ENCODE data around the gene TRIM40.
"Not testable (repeated sequence)": the region's sequence is repeated elsewhere in the genome, so short reads cannot be mapped to it uniquely, and the experiment has no call there.

TRIM40 gene

DNA sequence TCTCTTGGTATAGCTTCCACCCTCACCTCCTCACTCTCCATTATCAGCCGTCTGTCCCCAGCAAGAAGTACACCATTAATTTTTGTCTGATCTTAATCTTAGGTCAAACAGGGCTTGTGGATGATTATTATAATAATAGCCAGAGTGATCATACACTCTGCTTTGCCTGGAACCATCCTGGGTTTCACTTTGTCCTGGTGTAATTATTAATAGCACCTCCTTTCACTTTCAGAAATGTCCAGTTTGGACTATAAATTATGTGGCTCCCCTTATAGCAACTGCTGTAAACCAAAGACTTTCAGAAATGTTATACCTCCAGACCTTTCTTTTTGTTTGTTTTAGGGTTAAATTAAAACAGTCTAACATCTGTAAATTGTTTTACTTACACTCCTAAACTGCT lies 22.1 kb upstream of the TRIM40 start:
- DNase-seq = no peak

DNA sequence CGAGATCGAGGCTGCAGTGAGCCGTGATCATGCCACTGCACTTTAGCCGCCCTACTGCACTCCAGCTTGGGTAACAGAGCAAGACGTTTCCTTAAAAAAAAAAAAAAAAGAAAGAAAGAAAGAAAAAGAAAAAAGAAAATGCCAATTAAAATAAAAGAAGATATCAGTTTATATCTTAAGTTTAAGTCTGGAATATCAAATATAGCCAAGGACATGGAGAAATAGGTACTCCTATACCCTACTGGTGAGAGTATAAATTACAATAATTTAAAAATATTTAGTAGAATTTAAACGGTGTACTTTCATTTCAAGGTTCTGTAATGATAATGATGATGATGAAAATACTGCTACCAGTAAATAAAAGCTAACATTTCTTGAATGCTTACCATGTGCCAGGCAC lies 19.2 kb upstream of the TRIM40 start:
- DNase-seq = no peak

DNA sequence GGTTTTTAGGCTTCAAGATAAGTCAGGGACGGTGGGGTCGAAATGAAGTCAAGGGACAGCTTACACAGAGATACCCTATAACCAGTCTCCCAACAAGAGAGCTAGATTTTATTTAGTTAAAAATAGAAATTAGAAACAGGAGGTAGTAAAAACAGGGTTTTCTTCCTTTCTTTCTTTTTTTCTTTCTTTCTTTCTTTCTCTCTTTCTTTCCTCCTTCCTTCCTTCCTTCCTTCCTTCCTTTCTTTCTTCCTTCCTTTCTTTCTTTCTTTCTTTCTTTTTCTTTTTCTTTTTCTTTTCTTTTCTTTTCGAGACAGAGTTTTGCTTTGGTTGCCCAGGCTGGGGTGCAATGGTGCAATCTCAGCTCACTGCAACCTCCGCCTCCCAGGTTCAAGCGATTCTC lies 17.2 kb upstream of the TRIM40 start:
- DNase-seq = not testable (repeated sequence)

DNA sequence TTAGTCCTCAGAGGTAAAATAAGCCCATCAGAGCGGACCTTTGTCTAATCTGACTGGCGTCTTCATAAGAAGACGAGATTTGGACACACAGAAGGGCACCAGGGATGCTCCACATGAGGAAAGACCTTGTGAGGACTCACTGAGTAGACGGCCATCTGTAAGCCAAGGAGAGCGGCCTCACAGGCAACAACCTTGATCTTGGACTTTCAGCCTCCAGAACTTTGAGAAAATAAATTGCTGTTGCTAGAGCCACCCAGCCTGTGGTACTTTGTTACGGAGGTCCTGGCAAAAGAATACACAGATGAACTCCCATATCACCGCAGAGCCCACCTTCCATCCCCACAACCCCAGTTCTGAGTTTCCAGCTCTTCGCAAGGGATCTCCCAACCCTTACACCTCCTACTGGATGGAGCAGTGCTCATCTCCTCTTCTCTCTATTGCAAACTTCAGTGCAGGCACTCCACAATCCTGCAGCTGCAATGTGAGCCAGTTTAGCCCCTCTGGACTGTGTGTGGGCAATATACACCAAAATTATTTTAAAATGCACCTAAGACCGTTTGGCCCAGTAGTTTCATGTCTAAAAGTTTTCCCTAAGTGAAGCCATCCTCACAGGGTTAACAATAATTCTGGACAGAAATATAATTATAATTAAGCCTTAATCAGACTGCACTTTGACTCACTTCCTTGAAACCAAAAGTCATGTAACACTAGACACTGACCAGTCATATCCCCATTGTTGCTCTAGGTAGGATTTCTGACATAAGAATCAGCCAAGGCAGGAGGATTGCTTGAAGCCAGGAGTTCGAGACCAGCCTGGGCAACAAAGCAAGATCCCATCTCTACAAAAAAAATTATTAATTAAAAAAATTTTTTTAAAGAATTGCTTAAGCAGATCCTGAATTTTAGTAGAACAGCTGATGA lies 14.2 kb upstream of the TRIM40 start:
- DNase-seq = no peak

DNA sequence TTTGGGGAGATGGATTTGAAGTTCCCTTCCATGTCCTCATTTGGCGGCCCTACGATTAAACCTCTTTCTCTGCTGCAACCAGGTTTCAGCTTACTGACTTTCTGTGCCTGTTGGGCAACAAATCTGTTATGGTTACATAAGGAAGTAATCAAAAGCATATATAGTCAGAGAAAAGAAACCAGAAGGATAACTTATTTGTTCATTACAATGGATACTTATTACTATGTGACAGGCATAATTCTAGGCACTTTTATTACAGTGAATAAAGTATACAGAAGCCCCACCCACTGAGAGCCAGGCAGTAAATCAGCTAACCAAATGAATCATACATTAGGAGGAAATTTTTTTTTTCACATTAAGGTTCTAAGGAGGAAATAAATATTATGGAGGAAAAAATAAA lies 13.4 kb upstream of the TRIM40 start:
- DNase-seq = no peak

DNA sequence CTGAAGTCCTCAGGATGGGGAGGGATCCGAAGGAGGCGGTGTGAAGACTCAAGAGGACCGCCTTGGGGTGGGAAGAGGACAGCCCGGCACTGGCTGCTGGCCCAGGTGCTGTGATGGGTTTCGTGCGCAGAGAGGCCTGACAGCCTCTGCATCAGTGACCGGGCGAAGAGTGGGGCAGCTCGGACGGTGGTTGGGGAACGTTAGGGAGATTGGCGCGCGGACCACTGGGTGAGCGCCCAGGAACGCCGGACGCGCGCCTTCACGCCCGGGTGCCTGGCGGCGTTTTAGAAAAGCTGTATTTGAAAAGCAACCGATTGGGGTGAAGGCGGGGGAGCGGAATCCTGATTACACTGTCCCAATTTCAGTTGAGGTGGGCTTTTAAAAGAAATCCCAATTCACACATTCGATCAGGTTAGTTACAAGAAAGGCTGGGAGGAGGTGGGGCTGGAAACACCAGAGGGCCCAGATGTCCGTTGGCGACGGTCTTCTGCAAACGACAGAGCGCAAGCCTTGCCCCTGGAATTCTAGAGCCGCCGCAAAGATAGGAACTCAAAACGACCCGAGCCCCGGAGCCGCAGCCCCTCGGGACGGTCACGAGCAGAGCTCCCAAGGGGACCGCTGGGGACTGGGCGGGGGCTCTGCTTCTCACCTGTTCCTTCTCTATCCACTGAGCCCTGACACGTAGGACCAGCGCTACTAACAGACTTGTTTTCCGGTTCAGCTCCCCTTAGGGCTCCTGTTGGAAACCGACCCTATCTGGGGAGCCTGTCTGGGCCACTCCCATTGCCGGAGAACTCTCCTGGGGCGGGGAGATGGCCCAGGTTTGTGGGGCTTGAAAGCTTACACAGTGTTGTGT lies 8.5 kb upstream of the TRIM40 start:
- no peak for DNase-seq

DNA sequence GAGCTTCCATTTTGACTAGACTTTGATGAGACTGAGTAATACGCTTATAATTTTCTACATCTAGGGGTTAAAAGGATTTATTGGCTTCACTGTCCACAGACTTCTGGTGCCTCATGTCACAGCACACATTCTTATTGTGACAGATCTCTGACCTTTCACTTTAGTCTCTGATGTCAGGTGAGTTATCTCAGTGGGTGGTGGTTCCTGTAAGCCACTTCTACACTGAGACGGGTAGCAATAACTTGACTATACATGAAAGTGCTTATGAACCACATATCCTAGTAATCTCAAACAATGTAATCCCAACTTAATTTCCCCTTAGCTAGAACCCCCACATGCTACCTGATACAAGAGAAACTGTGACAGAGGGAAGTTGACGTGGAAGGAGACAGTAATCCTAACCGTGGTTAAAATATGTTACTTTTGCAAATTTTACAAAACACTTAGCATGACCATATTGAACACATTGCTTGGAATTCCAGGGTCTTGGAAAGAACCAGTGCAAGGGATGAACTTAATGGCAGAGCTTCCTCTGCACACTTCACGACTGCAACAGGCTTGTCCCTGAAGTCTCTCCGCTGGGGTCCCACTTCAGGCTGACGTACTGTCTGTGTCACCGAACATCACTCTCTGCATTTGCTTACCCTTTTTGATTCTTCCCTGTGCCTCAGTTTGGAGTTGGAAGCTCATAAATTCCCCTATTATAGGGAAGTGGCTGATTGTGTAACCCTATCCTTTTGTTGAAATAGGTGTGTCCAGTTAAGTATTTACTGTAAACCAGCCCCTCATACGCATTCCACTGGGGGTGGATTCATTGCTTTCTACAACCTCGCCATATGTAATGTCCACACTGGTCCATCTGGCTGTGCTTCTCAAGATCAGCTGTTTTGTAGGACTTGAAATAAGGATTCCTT lies 6.4 kb upstream of the TRIM40 start:
- no peak for DNase-seq

DNA sequence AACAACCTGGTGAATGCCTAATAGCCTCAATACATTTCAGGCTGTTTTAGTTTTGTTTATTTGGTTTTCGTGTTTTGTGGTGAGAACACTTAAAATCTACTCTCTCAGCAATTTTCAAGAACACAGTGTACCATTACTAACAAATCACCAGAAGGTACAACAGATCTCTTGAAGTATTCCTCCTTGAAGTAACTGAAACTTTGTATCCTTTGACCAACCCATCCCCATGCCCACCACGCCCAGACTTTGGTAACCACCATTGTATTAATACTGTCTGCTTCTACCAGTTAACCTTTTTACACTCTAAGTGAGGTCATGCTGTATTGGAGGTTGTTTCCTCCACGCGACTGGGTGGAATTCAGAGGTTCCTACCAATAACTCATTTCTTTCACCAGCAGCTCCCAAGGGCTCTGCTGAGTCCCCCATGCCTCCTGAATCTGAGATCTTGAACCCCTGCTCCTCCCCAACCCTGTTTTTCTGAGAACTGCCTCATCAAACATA lies 5.7 kb upstream of the TRIM40 start:
- no peak for DNase-seq

DNA sequence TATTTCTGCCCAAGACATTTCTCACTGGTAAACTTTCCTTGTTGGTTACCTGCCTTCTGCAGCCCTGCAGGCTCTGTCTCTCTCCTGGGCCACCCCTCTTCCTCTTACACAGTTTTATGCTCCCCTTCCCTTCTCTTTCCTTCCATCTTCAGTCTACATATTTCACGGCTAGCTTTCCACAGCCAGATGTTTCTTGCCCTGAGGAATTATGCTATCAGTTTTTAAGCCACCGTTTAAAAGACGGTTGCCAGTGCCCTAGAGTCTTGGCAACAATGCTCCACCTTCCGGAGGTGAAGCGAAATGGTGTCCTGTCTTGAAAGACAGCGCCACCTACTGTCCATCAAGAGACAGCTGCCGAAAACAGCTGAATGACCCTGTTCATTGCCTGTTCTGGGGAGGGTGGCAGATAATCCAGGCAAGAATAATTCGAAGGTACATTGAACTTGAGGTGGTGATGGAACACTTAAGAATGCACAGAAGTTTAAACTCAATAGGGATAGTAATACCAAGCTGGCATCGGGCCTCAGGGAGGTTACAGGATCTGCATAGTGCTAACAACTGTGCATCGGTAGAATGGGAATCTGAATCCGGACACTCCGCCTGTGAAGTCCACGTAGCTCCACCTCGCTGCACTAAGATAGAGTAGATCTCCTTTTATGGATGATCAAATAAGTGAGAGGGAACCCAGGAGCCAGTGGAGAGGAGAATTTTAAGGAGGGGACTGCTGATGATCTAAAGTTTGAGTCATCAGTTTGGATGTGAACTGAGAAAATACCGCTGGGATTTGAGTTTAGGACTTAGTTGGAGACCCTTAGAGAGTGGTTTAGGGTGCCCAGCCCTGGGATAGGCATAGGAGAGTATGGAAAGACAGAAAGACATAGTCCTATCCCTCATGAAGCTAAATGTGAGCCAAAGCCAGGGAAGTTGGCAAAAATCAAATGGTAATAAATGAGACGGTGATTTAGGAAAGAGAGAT lies 4.8 kb upstream of the TRIM40 start:
- peak in 2 of 4 experiments; percentile 26 to 33 for DNase-seq

DNA sequence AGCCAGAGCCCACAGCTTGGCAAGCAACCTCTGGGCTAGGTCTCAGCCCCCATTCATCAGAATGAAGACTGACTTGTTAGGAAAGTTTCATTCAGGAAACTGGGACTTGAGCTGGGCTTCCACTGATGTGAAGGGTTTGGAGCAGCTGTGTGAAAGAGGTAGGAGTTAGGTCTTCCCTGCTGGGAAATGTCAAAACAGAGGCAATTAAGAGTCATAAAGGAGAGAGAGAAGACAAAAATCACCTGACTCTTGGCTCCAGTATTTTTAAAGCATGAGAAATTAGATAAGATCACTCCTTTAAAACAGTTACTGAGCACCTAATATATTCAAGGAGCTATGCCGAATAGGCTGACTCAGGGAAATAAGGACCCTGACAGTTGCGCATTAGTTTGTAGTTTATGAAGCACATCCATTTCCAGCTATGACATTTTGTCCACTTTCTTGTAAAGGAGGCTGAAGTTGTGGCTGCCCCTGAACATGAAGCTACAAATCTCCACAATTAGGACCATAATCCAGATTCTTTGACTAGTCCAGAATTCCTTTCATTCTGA lies 3.9 kb upstream of the TRIM40 start:
- no peak for DNase-seq

DNA sequence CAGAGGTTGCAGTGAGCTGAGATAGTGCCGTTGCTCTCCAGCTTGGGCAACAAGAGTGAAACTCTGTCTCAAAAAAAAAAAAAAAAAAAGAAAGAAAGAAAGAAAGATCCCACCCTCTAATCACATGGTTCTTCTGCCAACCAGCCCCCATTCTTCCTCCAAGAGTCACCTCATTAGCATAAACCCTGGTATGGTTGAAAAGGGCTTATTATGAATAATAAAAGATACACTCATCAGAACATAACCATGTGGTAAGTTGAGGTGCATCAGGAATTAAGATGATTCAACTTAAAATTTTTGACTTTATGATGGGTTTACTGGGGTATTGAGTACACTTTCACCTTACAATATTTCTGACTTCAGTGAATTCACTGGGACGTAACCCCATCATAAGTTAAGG lies 793 bp upstream of the TRIM40 start:
- DNase-seq = no peak

DNA sequence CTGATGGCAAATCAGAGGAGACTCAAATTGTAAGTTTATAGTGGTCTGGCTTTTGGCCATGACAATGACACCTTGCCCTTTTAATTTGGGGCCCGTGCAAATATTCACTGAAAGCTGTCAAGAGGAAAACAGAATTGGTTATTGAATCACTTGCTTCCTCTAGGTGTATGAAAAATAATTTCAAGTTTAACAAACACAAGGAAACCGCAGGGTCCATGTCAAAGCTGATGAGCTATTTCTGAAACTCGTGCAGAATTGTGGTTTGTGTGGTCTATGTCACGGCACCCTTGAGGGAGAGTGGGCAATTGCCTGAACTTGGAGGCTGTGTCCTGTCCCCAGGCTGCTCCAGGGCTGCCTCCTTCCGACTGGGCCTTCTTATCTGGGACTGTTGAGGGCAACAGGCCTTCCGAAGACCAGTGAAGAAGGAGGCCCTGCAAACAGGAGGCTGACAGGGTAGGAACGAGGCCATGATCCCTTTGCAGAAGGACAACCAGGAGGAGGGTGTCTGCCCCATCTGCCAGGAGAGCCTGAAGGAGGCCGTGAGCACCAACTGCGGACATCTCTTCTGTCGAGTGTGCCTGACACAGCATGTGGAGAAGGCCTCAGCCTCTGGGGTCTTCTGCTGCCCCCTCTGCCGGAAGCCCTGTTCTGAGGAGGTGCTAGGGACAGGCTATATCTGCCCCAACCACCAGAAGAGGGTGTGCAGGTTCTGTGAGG lies 788 bp downstream of the TRIM40 start:
- no peak for DNase-seq

DNA sequence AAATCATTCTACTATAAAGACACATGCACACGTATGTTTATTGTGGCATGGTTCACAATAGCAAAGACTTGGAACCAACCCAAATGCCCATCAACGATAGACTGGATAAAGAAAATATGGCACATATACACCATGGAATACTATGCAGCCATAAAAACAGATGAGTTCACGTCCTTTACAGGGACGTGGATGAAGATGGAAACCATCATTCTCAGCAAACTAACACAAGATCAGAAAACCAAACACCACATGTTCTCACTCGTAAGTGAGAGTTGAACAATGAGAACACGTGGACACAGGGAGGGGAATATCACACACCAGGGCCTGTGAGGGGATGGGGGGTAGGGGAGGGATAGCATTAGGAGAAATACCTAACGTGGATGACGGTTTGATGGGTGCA lies 4.3 kb downstream of the TRIM40 start:
- DNase-seq = not testable (repeated sequence)

DNA sequence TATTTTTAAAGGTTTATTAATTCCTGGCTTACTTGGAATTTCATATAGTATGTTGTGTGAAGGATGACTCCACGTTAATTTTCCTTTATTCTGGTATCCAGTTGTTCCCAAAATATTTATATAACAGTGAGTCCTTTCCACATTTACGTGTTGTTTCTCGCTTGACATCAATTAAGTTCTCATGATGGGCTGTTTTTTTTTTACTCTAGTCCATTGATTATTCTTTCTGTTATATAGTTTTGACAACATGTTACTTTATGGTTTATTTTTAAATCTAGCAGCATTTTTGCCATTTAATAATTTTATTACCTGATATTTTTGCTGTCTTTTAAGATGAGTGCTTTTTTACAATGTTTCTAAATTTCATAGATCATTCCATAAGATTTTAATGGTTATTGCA lies 6.7 kb downstream of the TRIM40 start:
- no peak for DNase-seq

DNA sequence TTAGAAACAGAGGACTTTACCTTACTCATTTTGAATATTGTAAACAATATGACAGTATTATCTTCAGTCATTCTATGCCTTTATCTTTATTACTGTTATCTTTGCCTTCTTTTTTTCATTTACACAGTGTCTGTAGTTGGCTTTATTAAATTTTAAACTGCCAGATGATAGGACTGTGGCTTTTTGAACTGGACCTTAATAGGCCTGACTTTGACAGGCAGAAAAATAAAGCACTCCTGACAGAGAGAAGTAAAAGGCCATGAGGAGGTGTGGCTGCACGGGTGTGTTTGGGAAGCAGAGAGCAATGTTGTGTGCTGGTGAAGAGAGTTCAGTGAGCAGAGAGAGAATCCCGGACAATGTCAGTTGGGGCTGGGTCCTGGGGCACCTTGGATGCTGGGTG lies 7.8 kb downstream of the TRIM40 start:
- DNase-seq = no peak

DNA sequence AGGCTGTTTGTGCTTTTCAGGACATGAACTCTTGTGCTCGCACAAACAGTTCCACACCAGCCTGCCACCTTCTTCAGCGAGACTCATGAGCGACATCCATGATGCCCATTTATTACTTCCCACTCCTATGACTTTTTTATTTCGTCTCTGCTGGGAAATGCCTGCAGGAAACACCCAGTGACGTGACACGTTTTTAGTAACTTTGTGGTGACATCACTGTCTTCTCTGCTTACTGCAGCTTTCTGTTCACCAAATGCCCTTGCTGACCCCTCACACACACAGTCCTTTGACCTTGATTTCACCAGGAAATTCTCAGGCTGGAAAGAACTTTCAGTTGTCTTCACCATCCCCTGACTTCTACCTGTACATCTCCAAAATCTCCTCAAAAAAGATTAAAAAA lies 8.9 kb downstream of the TRIM40 start:
- no peak for DNase-seq

DNA sequence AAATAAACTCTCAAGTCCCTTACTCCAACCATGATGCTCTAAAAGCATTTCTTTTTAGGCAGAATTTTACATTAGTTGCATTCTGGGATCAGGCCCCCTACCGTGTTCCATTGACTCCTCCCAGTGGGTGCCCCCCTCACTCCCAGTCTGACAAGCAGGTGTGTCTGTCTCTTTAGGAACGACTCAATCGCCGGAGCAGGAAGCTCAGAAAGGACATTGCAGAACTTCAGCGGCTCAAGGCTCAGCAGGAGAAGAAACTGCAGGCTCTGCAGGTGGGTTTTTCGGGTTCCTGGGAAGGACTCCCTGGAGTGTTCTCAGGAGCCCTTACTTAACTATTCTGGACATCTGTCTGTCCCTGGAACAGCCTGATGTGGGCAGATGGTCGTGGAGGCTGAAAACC lies 9.9 kb downstream of the TRIM40 start:
- DNase-seq = no peak

DNA sequence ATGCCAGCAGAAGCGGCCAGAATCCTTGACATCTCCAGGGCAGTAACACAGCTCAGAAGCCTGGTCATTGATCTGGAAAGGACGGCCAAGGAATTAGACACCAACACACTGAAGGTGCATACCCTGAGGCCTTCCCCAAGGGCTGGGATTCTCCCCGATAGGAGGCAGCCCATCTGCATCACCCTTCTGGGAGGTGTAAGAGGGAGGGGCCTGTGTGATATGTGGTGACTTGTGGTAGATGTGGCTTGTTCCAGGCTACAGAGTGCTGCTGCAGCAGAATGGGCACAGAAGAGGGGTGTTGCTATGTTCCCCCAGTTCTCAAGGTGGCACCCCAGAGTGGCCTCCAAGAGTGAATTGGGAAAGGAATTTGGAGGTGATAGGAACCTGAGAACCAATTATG lies 11.2 kb downstream of the TRIM40 start:
- DNase-seq = no peak

DNA sequence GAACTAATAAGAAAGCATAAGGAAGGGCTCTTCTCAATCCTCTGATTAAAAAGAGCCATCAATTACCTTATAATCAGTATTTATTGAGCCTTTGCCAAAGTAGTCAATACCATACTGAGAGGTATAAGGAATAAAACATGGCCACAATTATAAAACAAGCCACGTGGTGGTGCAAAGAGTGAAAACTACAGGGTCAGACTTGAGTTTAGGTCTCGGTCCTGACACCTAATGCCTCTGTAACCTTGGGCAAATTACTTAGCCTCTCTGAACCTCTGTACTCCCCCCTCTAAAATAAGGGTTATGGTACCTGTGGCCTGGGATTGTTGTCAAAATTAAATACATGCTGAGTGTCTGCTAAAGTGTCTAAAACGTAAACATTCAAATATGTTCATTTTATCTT lies 13.3 kb downstream of the TRIM40 start:
- no peak for DNase-seq

DNA sequence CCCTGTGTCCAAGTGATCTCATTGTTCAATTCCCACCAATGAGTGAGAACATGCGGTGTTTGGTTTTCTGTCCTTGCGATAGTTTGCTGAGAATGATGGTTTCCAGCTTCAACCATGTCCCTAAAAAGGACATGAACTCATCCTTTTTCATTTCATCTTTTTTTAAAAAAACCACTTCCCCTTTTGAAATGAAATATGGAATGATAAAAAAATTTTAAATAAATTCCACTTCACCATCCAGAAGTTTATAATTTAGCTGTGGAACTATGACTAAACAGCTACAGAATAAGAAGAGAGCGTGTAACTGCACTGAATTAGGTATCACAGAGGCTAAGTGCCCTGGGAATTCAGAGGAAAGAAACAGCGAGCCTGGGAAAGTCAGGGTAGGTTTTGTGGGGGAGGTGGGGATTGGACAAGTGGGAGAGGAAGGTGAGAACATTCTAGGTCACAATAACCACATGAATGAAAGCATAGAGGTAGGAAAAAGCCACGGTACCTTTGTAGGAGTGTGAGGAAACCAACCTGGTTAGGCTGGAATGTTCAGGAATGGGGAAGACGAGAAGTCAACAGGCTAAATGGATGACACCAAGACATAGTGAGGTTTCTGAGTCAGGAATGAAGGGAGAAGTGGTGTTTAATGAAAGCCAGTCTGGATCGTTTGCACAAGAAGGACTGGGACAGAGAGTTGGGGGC lies 14.1 kb downstream of the TRIM40 start:
- no peak for DNase-seq
